WERI-Rb-1 (cell line): ENCODE measurements around the gene ZMYND19.
A peak's percentile ranks its signal among the peaks of the same experiment; 100 is the strongest.
"Not testable (repeated sequence)": the region's sequence is repeated elsewhere in the genome, so short reads cannot be mapped to it uniquely, and the experiment has no call there.

Experiments used
- DNase-seq: peaks from one replicate; pipeline ENCODE4 v3.0.0-alpha.2; 2020
- H3K27ac ChIP-seq: fragments of 250-450 bp; sonication (Bioruptor Pico); 2 replicates; pipeline ENCODE4 v1.5.1; 2020; ENCODE audit warnings: mild to moderate bottlenecking, moderate library complexity
- H3K27me3 ChIP-seq: fragments of 250-450 bp; sonication (Bioruptor Pico); 2 replicates; pipeline ENCODE4 v1.5.1; 2021; ENCODE audit warnings: mild to moderate bottlenecking, low read depth, moderate library complexity; ENCODE audit not compliant: insufficient read depth, severe bottlenecking
- H3K36me3 ChIP-seq: fragments of 250-450 bp; sonication (Bioruptor Pico); 2 replicates; pipeline ENCODE4 v1.5.1; 2020; ENCODE audit warnings: mild to moderate bottlenecking, moderate library complexity
- H3K4me3 ChIP-seq: 2 replicates; pipeline ENCODE4 v1.5.1; 2011; ENCODE audit warnings: low read depth, mild to moderate bottlenecking, control low read depth, low read length
- H3K9me3 ChIP-seq: fragments of 250-450 bp; sonication (Bioruptor Pico); 2 replicates; pipeline ENCODE4 v1.5.1; 2021; ENCODE audit warnings: mild to moderate bottlenecking, moderate library complexity; ENCODE audit not compliant: severe bottlenecking
- CTCF ChIP-seq: IDR thresholded peaks from 2 replicates; pipeline ENCODE4 v1.5.1; 2011; ENCODE audit warnings: low read depth, mild to moderate bottlenecking, control low read depth, inconsistent platforms, low read length

Gene ZMYND19

GRCh38 chr9:137605121-137606004, 15.1 kb upstream of the ZMYND19 start, which contains the start of gene ARRDC1:
ARRDC1 (plus strand) TSS chr9:137605686; CDS start chr9:137605718, 32 bp downstream.
- TF ChIP-seq CTCF: no peak
- H3K36me3 ChIP-seq: no peaks in the 10 kb centered on the region
- H3K9me3 ChIP-seq: no peaks in the 10 kb centered on the region
- peak within 1 kb of the TSS; percentile 86 for H3K27ac ChIP-seq
- H3K4me3 ChIP-seq: peak within 1 kb of the TSS; percentile 42
- DNase-seq: peak; percentile 94
- no peaks in the 10 kb centered on the region for H3K27me3 ChIP-seq

GRCh38 chr9:137604345-137605086, 14.2 kb upstream of the ZMYND19 start:
- no peaks in the 10 kb centered on the region for H3K36me3 ChIP-seq
- no peak for DNase-seq
- H3K4me3 ChIP-seq: peak overlapping the region; percentile 27; the same call in 1 of the 2 replicates
- H3K27me3 ChIP-seq: no peaks in the 10 kb centered on the region
- no peak for TF ChIP-seq CTCF
- H3K9me3 ChIP-seq: no peaks in the 10 kb centered on the region
- H3K27ac ChIP-seq: no peak overlapping the region

GRCh38 chr9:137603879-137604278, 13.6 kb upstream of the ZMYND19 start:
- TF ChIP-seq CTCF: no peak
- Histone ChIP-seq H3K27ac (no peak overlapping the region), H3K4me3 (no peak overlapping the region)

GRCh38 chr9:137602661-137603060, 12.3 kb upstream of the ZMYND19 start:
- no peaks in the 10 kb centered on the region for H3K9me3 ChIP-seq
- no peak overlapping the region for H3K4me3 ChIP-seq
- H3K27ac ChIP-seq: peak overlapping the region; percentile 17
- no peaks in the 10 kb centered on the region for H3K36me3 ChIP-seq
- H3K27me3 ChIP-seq: no peaks in the 10 kb centered on the region
- DNase-seq: peak; percentile 70
- 0 out of 2 replicates have a peak, but pooled peaks have one; percentile 21 for TF ChIP-seq CTCF

More at GRCh38 chr9:137603879-137604278, 13.6 kb upstream of the ZMYND19 start:
- Histone ChIP-seq H3K9me3 (no peaks in the 10 kb centered on the region), H3K27me3 (no peaks in the 10 kb centered on the region), H3K36me3 (no peaks in the 10 kb centered on the region)
- DNase-seq: no peak

GRCh38 chr9:137598943-137599342, 8.6 kb upstream of the ZMYND19 start:
- H3K9me3 ChIP-seq: no peaks in the 10 kb centered on the region
- no peak overlapping the region for H3K27ac ChIP-seq
- H3K27me3 ChIP-seq: no peaks in the 10 kb centered on the region
- no peaks in the 10 kb centered on the region for H3K36me3 ChIP-seq
- DNase-seq: no peak
- no peak for TF ChIP-seq CTCF
- H3K4me3 ChIP-seq: no peak overlapping the region

GRCh38 chr9:137596577-137596976, 6.3 kb upstream of the ZMYND19 start:
- H3K27ac ChIP-seq, H3K36me3 ChIP-seq, H3K4me3 ChIP-seq, H3K27me3 ChIP-seq, H3K9me3 ChIP-seq, DNase-seq: not testable (repeated sequence)
